22Rv1 (cell line): ENCODE results near the gene SENP3.

ENCODE experiments used
- ZFX ChIP-seq: fragments of 450-650 bp; IDR thresholded peaks from 2 replicates; pipeline ENCODE4 v1.6.1; 2017; ENCODE audit warnings: antibody characterized with exemption, borderline replicate concordance
- TF ChIP-seq, protein P1 (sequence below): fragments of 450-650 bp; IDR thresholded peaks from 2 replicates; pipeline ENCODE4 v1.5.1; 2017; ENCODE audit warnings: mild to moderate bottlenecking

DNA sequence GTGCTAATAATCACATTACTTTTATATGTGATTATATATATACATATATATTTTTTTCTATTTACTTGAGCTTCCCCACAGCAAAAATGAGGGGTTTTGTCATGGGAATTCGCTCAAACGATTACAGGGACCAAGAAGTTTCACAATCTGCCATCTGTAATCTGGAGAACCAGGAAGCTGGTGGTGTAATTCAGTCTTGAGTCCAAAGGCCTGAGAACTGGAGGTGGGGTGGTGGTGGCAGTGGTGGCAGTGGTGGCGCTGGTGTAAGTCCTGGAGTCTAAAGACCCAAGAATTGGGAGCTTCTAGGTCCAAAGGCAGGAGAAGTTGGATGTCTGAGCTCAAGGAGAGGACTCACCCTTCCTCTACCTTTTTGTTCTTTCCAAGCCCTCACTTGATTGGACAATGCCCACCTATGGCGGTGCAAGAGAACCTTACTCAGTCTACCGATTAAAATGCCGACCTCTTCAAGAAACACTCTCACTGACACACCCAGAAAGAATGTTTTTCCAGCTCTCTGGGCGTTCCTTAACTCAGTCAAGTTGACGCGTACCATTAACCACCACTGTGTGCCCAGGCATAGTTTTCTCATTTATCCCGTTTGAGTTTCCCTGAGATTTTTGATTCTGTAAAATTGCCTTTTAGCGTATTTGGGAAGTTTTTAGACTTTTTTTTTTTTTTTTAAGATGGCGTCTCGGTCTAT is 45.7 kb upstream of the SENP3 start:
- TF ChIP-seq, protein P1, sequence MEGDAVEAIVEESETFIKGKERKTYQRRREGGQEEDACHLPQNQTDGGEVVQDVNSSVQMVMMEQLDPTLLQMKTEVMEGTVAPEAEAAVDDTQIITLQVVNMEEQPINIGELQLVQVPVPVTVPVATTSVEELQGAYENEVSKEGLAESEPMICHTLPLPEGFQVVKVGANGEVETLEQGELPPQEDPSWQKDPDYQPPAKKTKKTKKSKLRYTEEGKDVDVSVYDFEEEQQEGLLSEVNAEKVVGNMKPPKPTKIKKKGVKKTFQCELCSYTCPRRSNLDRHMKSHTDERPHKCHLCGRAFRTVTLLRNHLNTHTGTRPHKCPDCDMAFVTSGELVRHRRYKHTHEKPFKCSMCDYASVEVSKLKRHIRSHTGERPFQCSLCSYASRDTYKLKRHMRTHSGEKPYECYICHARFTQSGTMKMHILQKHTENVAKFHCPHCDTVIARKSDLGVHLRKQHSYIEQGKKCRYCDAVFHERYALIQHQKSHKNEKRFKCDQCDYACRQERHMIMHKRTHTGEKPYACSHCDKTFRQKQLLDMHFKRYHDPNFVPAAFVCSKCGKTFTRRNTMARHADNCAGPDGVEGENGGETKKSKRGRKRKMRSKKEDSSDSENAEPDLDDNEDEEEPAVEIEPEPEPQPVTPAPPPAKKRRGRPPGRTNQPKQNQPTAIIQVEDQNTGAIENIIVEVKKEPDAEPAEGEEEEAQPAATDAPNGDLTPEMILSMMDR: no peak
- no peak for TF ChIP-seq ZFX
